Progenitor cell of endocrine pancreas (in vitro differentiated cells): ENCODE measurements around the gene DAP. TPM values are rescaled to one million over a fixed set of nuclear protein-coding genes. Genes with fewer than 3 reads are reported as not detected.

ENCODE experiments used
- DNase-seq: peaks from one replicate; pipeline ENCODE4 v3.0.0; 2021; ENCODE audit warnings: low spot score; ENCODE audit not compliant: unreplicated experiment
- H3K27ac Mint-ChIP-seq: 2 replicates; pipeline ENCODE4 v1.8.0; 2021; ENCODE audit warnings: mild to moderate bottlenecking, moderate library complexity, mixed read lengths
- H3K27me3 Mint-ChIP-seq: 2 replicates; pipeline ENCODE4 v1.8.0; 2021; ENCODE audit warnings: mixed read lengths
- H3K36me3 Mint-ChIP-seq: 2 replicates; pipeline ENCODE4 v1.8.0; 2022; ENCODE audit warnings: mixed read lengths; ENCODE audit not compliant: insufficient read depth
- H3K4me1 Mint-ChIP-seq: 2 replicates; pipeline ENCODE4 v1.8.0; 2021; ENCODE audit warnings: low read depth, mixed read lengths
- H3K4me3 Mint-ChIP-seq: 2 replicates; pipeline ENCODE4 v1.8.0; 2021; ENCODE audit warnings: low read depth, mild to moderate bottlenecking, moderate library complexity, mixed read lengths
- H3K9me3 Mint-ChIP-seq: 2 replicates; pipeline ENCODE4 v1.8.0; 2021; ENCODE audit warnings: low read depth, mixed read lengths
- CTCF ChIP-seq: fragments of 200-600 bp; sonication (generic); IDR thresholded peaks from one replicate; pipeline ENCODE4 v1.5.0; 2021; ENCODE audit warnings: antibody characterized with exemption, mild to moderate bottlenecking; ENCODE audit not compliant: unreplicated experiment
- total RNA-seq: library from RNA; stranded (reverse); gene quantifications from 2 replicates; pipeline ENCODE4 v1.2.1, GENCODE V29; 2021

Gene DAP
- total RNA-seq, 1 donor from 2014 or later: 91.1 TPM

- H3K4me3 Mint-ChIP-seq: no peak overlapping the region
- H3K27me3 Mint-ChIP-seq: no peaks in the 10 kb centered on the region
- TF ChIP-seq CTCF: no peak
- H3K4me1 Mint-ChIP-seq: peaks cover 1% of the 10 kb centered on the region
- no peaks in the 10 kb centered on the region for H3K36me3 Mint-ChIP-seq
- no peaks in the 10 kb centered on the region for H3K9me3 Mint-ChIP-seq
- no peak overlapping the region for H3K27ac Mint-ChIP-seq
- no peak for DNase-seq
Measured at GRCh38 chr5:10700516-10700915, 60.5 kb downstream of the DAP start.

- no peak overlapping the region for H3K27ac Mint-ChIP-seq
- H3K36me3 Mint-ChIP-seq: no peaks in the 10 kb centered on the region
- H3K4me1 Mint-ChIP-seq: peaks cover 4% of the 10 kb centered on the region
- no peaks in the 10 kb centered on the region for H3K9me3 Mint-ChIP-seq
- H3K4me3 Mint-ChIP-seq: no peak overlapping the region
- TF ChIP-seq CTCF: no peak
- no peak for DNase-seq
- no peaks in the 10 kb centered on the region for H3K27me3 Mint-ChIP-seq
Measured at GRCh38 chr5:10699987-10700386, 61.0 kb downstream of the DAP start.

DNA sequence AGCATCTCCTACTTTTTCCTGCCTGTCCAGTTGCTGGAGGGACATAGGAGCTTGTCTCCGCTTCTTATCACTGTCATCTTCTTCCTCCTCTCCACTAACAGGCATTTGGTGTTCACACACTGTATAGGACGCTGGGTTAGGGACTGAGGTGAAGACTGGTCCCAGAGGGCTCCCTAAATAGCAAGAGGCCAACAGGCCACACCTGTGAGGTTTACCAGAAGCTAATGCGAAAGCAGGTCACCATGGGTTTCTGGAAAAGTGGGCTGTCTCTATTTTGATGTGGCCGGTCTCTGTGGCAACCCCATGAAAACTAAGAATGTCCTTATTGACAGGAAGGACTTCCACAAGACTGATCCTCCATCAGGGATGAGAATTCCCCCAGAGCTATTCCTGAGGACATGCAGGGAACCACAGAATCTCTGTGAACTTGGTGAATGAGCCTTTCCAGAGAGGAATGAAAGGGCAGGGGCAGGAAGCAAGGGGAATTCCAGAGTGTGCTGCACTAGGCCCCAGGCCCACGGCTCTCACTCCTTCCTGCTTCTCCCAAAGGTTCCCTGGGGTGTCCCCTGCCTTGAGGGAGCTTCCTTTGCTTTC, 61.7 kb downstream of the DAP start:
- Mint-ChIP-seq H3K27me3 (no peaks in the 10 kb centered on the region), H3K4me3 (no peak overlapping the region), H3K27ac (no peak overlapping the region), H3K36me3 (no peaks in the 10 kb centered on the region), H3K9me3 (no peaks in the 10 kb centered on the region), H3K4me1 (peaks cover 5% of the 10 kb centered on the region)
- DNase-seq: no peak
- no peak for TF ChIP-seq CTCF

DNA sequence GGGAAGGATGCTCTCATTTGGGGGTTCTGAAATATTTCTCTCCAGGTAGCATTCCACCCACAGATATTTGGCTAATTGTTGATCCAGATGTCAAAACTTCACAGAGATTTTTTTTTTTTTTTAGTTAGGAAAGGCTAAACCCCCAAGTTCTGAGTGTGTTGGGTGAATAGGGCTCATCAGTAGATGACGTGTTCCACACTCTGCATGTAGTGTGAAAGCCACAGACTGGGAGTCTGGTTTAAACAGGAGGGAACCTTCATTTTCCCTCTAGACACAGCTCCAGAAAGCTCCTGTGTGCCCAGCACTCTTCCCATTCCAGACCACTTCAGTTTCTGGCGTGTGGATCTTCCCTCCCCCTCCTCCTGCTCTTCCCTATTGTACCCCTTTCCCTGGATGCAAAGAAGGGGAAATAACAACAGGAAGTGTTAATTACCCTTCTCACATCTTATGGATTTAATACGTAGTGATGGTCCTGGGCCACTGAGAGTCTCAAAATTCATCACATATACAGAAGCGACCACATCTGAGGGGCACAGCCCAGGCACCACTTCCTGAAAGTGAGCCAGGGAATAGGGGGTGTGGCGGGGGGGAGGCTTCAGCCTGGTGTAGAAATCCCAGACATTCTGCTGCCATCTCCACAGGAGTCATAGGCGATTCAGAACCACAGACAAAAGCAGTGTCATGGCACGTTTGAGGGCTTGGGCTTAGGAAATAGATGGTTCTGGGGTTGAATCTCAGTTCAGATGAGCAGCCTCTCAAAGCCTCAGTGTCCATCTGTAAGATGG, 65.1 kb downstream of the DAP start:
- Mint-ChIP-seq H3K4me3 (no peak overlapping the region), H3K4me1 (peaks cover 5% of the 10 kb centered on the region), H3K36me3 (no peaks in the 10 kb centered on the region), H3K9me3 (no peaks in the 10 kb centered on the region), H3K27me3 (no peaks in the 10 kb centered on the region), H3K27ac (no peak overlapping the region)
- TF ChIP-seq CTCF: no peak
- no peak for DNase-seq

DNA sequence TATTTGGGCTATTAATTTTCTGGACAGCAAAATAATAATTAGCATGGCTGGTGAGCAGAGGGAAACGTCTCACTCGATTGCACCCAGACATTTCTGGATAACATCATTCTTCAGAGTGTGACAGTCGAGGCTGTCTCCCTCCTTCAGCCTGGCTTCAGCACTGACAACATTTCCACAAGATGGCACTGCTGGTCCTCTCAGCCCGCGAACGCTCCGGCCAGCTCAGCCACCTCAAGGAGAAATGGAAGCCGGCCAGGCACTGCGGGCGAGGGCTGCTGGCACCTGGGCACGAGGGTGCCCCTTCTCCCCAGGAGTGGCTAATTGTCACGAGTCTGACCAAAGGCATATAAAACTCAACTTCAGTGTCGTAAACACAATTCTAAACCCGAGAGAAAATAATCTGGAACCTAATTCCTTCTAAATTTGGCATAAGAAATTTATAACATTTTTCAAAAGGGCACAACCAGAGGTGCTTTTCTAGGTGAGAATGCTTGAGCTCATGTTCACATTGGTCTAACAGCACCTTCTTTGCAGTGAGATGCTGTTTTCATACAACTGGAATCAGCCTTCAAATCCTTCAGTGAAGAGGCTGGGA, 65.9 kb downstream of the DAP start:
- H3K9me3 Mint-ChIP-seq: no peaks in the 10 kb centered on the region
- TF ChIP-seq CTCF: peak; percentile 70
- DNase-seq: peak; percentile 34
- H3K27me3 Mint-ChIP-seq: no peaks in the 10 kb centered on the region
- H3K4me1 Mint-ChIP-seq: peaks cover 5% of the 10 kb centered on the region
- H3K27ac Mint-ChIP-seq: peak overlapping the region; percentile 85
- H3K36me3 Mint-ChIP-seq: peaks cover 3% of the 10 kb centered on the region
- no peak overlapping the region for H3K4me3 Mint-ChIP-seq
